Naive B cell (primary cell): Measurements from ENCODE around the gene C19orf33. TPM values are rescaled to one million over a fixed set of nuclear protein-coding genes. Genes with fewer than 3 reads are reported as not detected.
"Not testable (repeated sequence)": the region's sequence is repeated elsewhere in the genome, so short reads cannot be mapped to it uniquely, and the experiment has no call there.

ENCODE experiments used
- ATAC-seq, 2 donors: fragments of 150-1000 bp; cut with Tn5 transposase; 2 replicates each; pipeline ENCODE4 v1.10.0; 2021; ENCODE audit warnings: low read depth in 2 of 2, mild to moderate bottlenecking in 2 of 2, moderate library complexity in 2 of 2
- DNase-seq: peaks from one replicate; pipeline ENCODE4 v3.0.0; 2022
- H3K27ac Mint-ChIP-seq, 6 donors: one replicate each; pipeline ENCODE4 v1.8.0; 2020 to 2022; ENCODE audit warnings: mild to moderate bottlenecking in 6 of 6, mixed read lengths in 6 of 6, moderate library complexity in 5 of 6, inconsistent platforms in 2 of 6
- H3K27me3 Mint-ChIP-seq, 3 donors: one replicate each; pipeline ENCODE4 v1.8.0; 2021 to 2022; ENCODE audit warnings: mixed read lengths in 3 of 3, mild to moderate bottlenecking in 1 of 3
- H3K36me3 Mint-ChIP-seq, 2 donors: one replicate each; pipeline ENCODE4 v1.8.0; 2020 to 2022; ENCODE audit warnings: mixed read lengths in 2 of 2, inconsistent platforms in 1 of 2, mild to moderate bottlenecking in 1 of 2
- H3K4me1 Mint-ChIP-seq, 3 donors: one replicate each; pipeline ENCODE4 v1.8.0; 2020 to 2022; ENCODE audit warnings: mixed read lengths in 3 of 3, inconsistent platforms in 1 of 3, mild to moderate bottlenecking in 1 of 3, moderate library complexity in 1 of 3
- H3K4me3 Mint-ChIP-seq, 8 donors: one replicate each; pipeline ENCODE4 v1.8.0; 2020 to 2022; ENCODE audit warnings: mild to moderate bottlenecking in 8 of 8, mixed read lengths in 8 of 8, moderate library complexity in 8 of 8, inconsistent platforms in 2 of 8
- H3K9me3 Mint-ChIP-seq, 7 donors: one replicate each; pipeline ENCODE4 v1.8.0; 2020 to 2022; ENCODE audit warnings: mixed read lengths in 7 of 7, mild to moderate bottlenecking in 5 of 7, inconsistent platforms in 2 of 7, moderate library complexity in 1 of 7
- polyA plus RNA-seq, 6 donors: library from polyadenylated mRNA; unstranded; fragments of 300-500 nt; fragmentation: Illumina TruSeq; gene quantifications; one replicate each; pipeline ENCODE4 v1.2.3, GENCODE V29; 2021; ENCODE audit warnings: low read depth in 6 of 6

Gene C19orf33
- 1 to 10 TPM in 3 of 6 donors, not detected in 3; 1.1 to 3.9 (median 1.2) TPM for polyA plus RNA-seq

- ATAC-seq, result no peak
- H3K27me3 Mint-ChIP-seq, result no peaks in the 10 kb centered on the region
- H3K4me3 Mint-ChIP-seq, result no peak within 1 kb of the TSS
- H3K27ac Mint-ChIP-seq, result peak within 1 kb of the TSS in 1 of 6 donors; percentile 11
- peaks cover 0 to 4% (median 0%) of the 10 kb centered on the region in 7 donors for H3K9me3 Mint-ChIP-seq
- H3K36me3 Mint-ChIP-seq, result peaks cover 0 to 9% of the 10 kb centered on the region in 2 donors
- H3K4me1 Mint-ChIP-seq, result peaks cover 0 to 2% (median 0%) of the 10 kb centered on the region in 3 donors
- no peak for DNase-seq
Observed at GRCh38 chr19:38303517-38304351, at the start of gene C19orf33. TSS of gene C19orf33 (plus strand) at chr19:38304251. CDS start at chr19:38304262, 11 bp downstream.

- no peaks in the 10 kb centered on the region for H3K9me3 Mint-ChIP-seq
- peak overlapping the region; percentile 66 to 90 (median 87) for H3K4me3 Mint-ChIP-seq
- H3K36me3 Mint-ChIP-seq, result peaks cover 0 to 13% of the 10 kb centered on the region in 2 donors
- DNase-seq (peak; percentile 21), ATAC-seq (peak; percentile 39 to 54)
- peak overlapping the region in 5 of 6 donors; percentile 60 to 93 (median 79) for H3K27ac Mint-ChIP-seq
- peaks cover 43 to 60% (median 53%) of the 10 kb centered on the region in 3 donors for H3K4me1 Mint-ChIP-seq
- peaks cover 0 to 4% (median 0%) of the 10 kb centered on the region in 3 donors for H3K27me3 Mint-ChIP-seq
Observed at GRCh38 chr19:38255383-38256014, 48.6 kb upstream of the C19orf33 start.

GRCh38 chr19:38261942-38262341 is 42.1 kb upstream of the C19orf33 start:
- H3K27me3 Mint-ChIP-seq, H3K36me3 Mint-ChIP-seq, DNase-seq, H3K9me3 Mint-ChIP-seq, ATAC-seq: not testable (repeated sequence)
- Mint-ChIP-seq H3K4me1 (peaks cover 24 to 39% (median 36%) of the 10 kb centered on the region in 3 donors), H3K4me3 (peak overlapping the region in 2 of 8 donors; percentile 24 to 29), H3K27ac (peak overlapping the region in 1 of 6 donors; percentile 29)

GRCh38 chr19:38262585-38263268 is 41.3 kb upstream of the C19orf33 start:
- no peaks in the 10 kb centered on the region for H3K9me3 Mint-ChIP-seq
- no peak for DNase-seq
- H3K36me3 Mint-ChIP-seq, result no peaks in the 10 kb centered on the region
- H3K4me1 Mint-ChIP-seq, result peaks cover 32 to 43% (median 42%) of the 10 kb centered on the region in 3 donors
- H3K27me3 Mint-ChIP-seq, result peaks cover 0 to 4% (median 0%) of the 10 kb centered on the region in 3 donors
- no peak for ATAC-seq
- H3K4me3 Mint-ChIP-seq, result peak overlapping the region in 4 of 8 donors; percentile 35 to 69 (median 45)
- peak overlapping the region; percentile 38 to 97 (median 84) for H3K27ac Mint-ChIP-seq

- Mint-ChIP-seq H3K4me3 (peak overlapping the region; percentile 82 to 96 (median 92)), H3K36me3 (no peaks in the 10 kb centered on the region), H3K4me1 (peaks cover 35 to 54% (median 47%) of the 10 kb centered on the region in 3 donors), H3K27ac (peak overlapping the region; percentile 97 to 99 (median 98)), H3K9me3 (no peaks in the 10 kb centered on the region), H3K27me3 (peaks cover 0 to 4% (median 0%) of the 10 kb centered on the region in 3 donors)
- DNase-seq (peak; percentile 87), ATAC-seq (peak; percentile 77 to 79)
Observed at GRCh38 chr19:38263689-38264485, 40.2 kb upstream of the C19orf33 start.

GRCh38 chr19:38264486-38265212 is 39.4 kb upstream of the C19orf33 start, which contains the start of gene SPINT2:
TSS of gene SPINT2 (plus strand) at chr19:38264573. CDS start at chr19:38264893, 320 bp downstream.
- peaks cover 35 to 57% (median 47%) of the 10 kb centered on the region in 3 donors for H3K4me1 Mint-ChIP-seq
- peak within 1 kb of the TSS; percentile 82 to 98 (median 94) for H3K4me3 Mint-ChIP-seq
- DNase-seq, result peak; percentile 76
- no peaks in the 10 kb centered on the region for H3K9me3 Mint-ChIP-seq
- peak within 1 kb of the TSS; percentile 97 to 99 (median 98) for H3K27ac Mint-ChIP-seq
- no peaks in the 10 kb centered on the region for H3K36me3 Mint-ChIP-seq
- peak; percentile 45 to 49 for ATAC-seq
- H3K27me3 Mint-ChIP-seq, result no peaks in the 10 kb centered on the region

- Mint-ChIP-seq H3K4me1 (peaks cover 39 to 57% (median 48%) of the 10 kb centered on the region in 3 donors), H3K4me3 (peak overlapping the region; percentile 82 to 98 (median 92)), H3K36me3 (no peaks in the 10 kb centered on the region), H3K27me3 (no peaks in the 10 kb centered on the region), H3K27ac (peak overlapping the region; percentile 96 to 98 (median 97)), H3K9me3 (no peaks in the 10 kb centered on the region)
- DNase-seq, result peak; percentile 52
- ATAC-seq, result peak; percentile 4 to 13
Observed at GRCh38 chr19:38265213-38265861, 38.7 kb upstream of the C19orf33 start.

- no peak for ATAC-seq
- H3K4me1 Mint-ChIP-seq, result peaks cover 45 to 57% (median 54%) of the 10 kb centered on the region in 3 donors
- no peaks in the 10 kb centered on the region for H3K9me3 Mint-ChIP-seq
- DNase-seq, result no peak
- H3K27me3 Mint-ChIP-seq, result no peaks in the 10 kb centered on the region
- H3K36me3 Mint-ChIP-seq, result no peaks in the 10 kb centered on the region
- H3K27ac Mint-ChIP-seq, result peak overlapping the region in 5 of 6 donors; percentile 49 to 97 (median 97)
- H3K4me3 Mint-ChIP-seq, result peak overlapping the region in 6 of 8 donors; percentile 82 to 98 (median 93)
Observed at GRCh38 chr19:38265921-38266429, 38.1 kb upstream of the C19orf33 start.

- ATAC-seq (no peak), DNase-seq (no peak)
- no peaks in the 10 kb centered on the region for H3K36me3 Mint-ChIP-seq
- peak overlapping the region in 3 of 6 donors; percentile 33 to 80 (median 70) for H3K27ac Mint-ChIP-seq
- H3K4me3 Mint-ChIP-seq, result peak overlapping the region in 5 of 8 donors; percentile 32 to 89 (median 49)
- no peaks in the 10 kb centered on the region for H3K27me3 Mint-ChIP-seq
- no peaks in the 10 kb centered on the region for H3K9me3 Mint-ChIP-seq
- H3K4me1 Mint-ChIP-seq, result peaks cover 47 to 61% (median 57%) of the 10 kb centered on the region in 3 donors
Observed at GRCh38 chr19:38266981-38267597, 37.0 kb upstream of the C19orf33 start.

- Mint-ChIP-seq H3K9me3 (no peaks in the 10 kb centered on the region), H3K4me1 (peaks cover 51 to 62% (median 57%) of the 10 kb centered on the region in 3 donors), H3K4me3 (peak overlapping the region in 2 of 8 donors; percentile 37 to 44), H3K27ac (peak overlapping the region in 5 of 6 donors; percentile 6 to 86 (median 21)), H3K36me3 (no peaks in the 10 kb centered on the region), H3K27me3 (no peaks in the 10 kb centered on the region)
- no peak for ATAC-seq
- DNase-seq, result no peak
Observed at GRCh38 chr19:38267761-38268483, 36.1 kb upstream of the C19orf33 start.
